Measurements from ENCODE around the gene POU2F1. TPM values are rescaled to one million over a fixed set of nuclear protein-coding genes. Genes with fewer than 3 reads are reported as not detected.

Gene POU2F1
- total and polyA plus RNA-seq, 7 experiments from 2014 or later, result 9.1 to 36.6 (median 22.8) TPM

GRCh38 chr1:167471568-167471967, 250.9 kb downstream of the POU2F1 start:
- Histone ChIP-seq H3K4me1 (ENCODE audit: control insufficient read depth in 2 of 2, insufficient read depth in 2 of 2, low read length in 2 of 2) (peaks cover 30 to 74% of the 10 kb centered on the region in 2 donors), H3K36me3 (ENCODE audit: control insufficient read depth in 2 of 3, insufficient read depth in 3 of 3, low read length in 3 of 3) (no peaks in the 10 kb centered on the region), H3K9me3 (ENCODE audit: control insufficient read depth in 2 of 3, low read length in 3 of 3) (no peaks in the 10 kb centered on the region), H3K27ac (ENCODE audit: low read depth, low read length) (peak overlapping the region; percentile 75), H3K4me3 (ENCODE audit: low read length) (no peak overlapping the region), H3K27me3 (ENCODE audit: control insufficient read depth in 2 of 2, insufficient read depth in 2 of 2, low read length in 2 of 2) (no peaks in the 10 kb centered on the region)
- CTCF ChIA-PET, result no interaction called here
- Mint-ChIP-seq H3K4me1 (peaks cover 51 to 99% (median 92%) of the 10 kb centered on the region in 7 donors), H3K27ac (peak overlapping the region in 8 of 9 donors; percentile 87 to 98 (median 96)), H3K4me3 (peak overlapping the region in 9 of 10 donors; percentile 79 to 98 (median 87)), H3K36me3 (peaks cover 0 to 15% (median 3%) of the 10 kb centered on the region in 5 donors), H3K9me3 (peaks cover 0 to 4% (median 0%) of the 10 kb centered on the region in 11 donors), H3K27me3 (no peaks in the 10 kb centered on the region)
- intact Hi-C loops (cut with micrococcal nuclease), result loop anchor here in 1 of 2 donors (2.0 kb wide), 1 partner anchor 15 kb away; no protein-coding TSS in a partner anchor
- POLR2A ChIA-PET, result interaction anchor here (0.6 to 11.5 kb wide), 7 partner anchors 7 to 45 kb away, joined by 3 to 156 read pairs (median 51); partner anchors contain the start of gene CD247
- DNase-seq, result no peak
- no peak for ATAC-seq

GRCh38 chr1:167472752-167473521, 252.3 kb downstream of the POU2F1 start:
- Mint-ChIP-seq H3K27ac (peak overlapping the region; percentile 69 to 98 (median 95)), H3K4me3 (peak overlapping the region; percentile 18 to 98 (median 86)), H3K27me3 (no peaks in the 10 kb centered on the region), H3K9me3 (peaks cover 0 to 7% (median 0%) of the 10 kb centered on the region in 11 donors), H3K36me3 (peaks cover 7 to 29% (median 15%) of the 10 kb centered on the region in 5 donors), H3K4me1 (peaks cover 60 to 100% (median 94%) of the 10 kb centered on the region in 7 donors)
- peaks cover 0 to 4% (median 0%) of the 10 kb centered on the region in 3 experiments for H3K36me3 ChIP-seq (ENCODE audit: control insufficient read depth in 2 of 3, insufficient read depth in 3 of 3, low read length in 3 of 3)
- intact Hi-C loops (cut with micrococcal nuclease), result loop anchor here in 1 of 2 donors (1.0 kb wide), 1 partner anchor 8 kb away; no protein-coding TSS in a partner anchor
- POLR2A ChIA-PET, result interaction anchor here (1.0 to 11.5 kb wide), 9 partner anchors 9 to 71 kb away, joined by 3 to 156 read pairs (median 5); partner anchors contain the start of gene CD247
- H3K27me3 ChIP-seq (ENCODE audit: control insufficient read depth in 2 of 2, insufficient read depth in 2 of 2, low read length in 2 of 2), result no peaks in the 10 kb centered on the region
- CTCF ChIA-PET, result interaction anchor here (0.9 to 1.6 kb wide), 4 partner anchors 17 to 71 kb away, joined by 3 to 4 read pairs (median 3); no protein-coding TSS in a partner anchor
- H3K4me1 ChIP-seq (ENCODE audit: control insufficient read depth in 2 of 2, insufficient read depth in 2 of 2, low read length in 2 of 2), result peaks cover 30 to 81% of the 10 kb centered on the region in 2 donors
- ATAC-seq (no peak), DNase-seq (no peak)
- H3K27ac ChIP-seq (ENCODE audit: low read depth, low read length), result peak overlapping the region; percentile 75
- no peaks in the 10 kb centered on the region for H3K9me3 ChIP-seq (ENCODE audit: control insufficient read depth in 2 of 3, low read length in 3 of 3)
- peak overlapping the region; percentile 49 for H3K4me3 ChIP-seq (ENCODE audit: low read length)

- intact Hi-C loops (cut with micrococcal nuclease), result loop anchor here (1.0 to 2.0 kb wide), 6 partner anchors 7 to 45 kb away; partner anchors contain the start of gene CD247 (in 1 of the 2)
- Histone ChIP-seq H3K4me3 (ENCODE audit: low read length) (peak overlapping the region; percentile 49), H3K9me3 (ENCODE audit: control insufficient read depth in 2 of 3, low read length in 3 of 3) (no peaks in the 10 kb centered on the region), H3K36me3 (ENCODE audit: control insufficient read depth in 2 of 3, insufficient read depth in 3 of 3, low read length in 3 of 3) (peaks cover 0 to 4% (median 0%) of the 10 kb centered on the region in 3 experiments), H3K27me3 (ENCODE audit: control insufficient read depth in 2 of 2, insufficient read depth in 2 of 2, low read length in 2 of 2) (no peaks in the 10 kb centered on the region), H3K27ac (ENCODE audit: low read depth, low read length) (peak overlapping the region; percentile 75), H3K4me1 (ENCODE audit: control insufficient read depth in 2 of 2, insufficient read depth in 2 of 2, low read length in 2 of 2) (peaks cover 31 to 81% of the 10 kb centered on the region in 2 donors)
- Mint-ChIP-seq H3K4me1 (peaks cover 61 to 100% (median 94%) of the 10 kb centered on the region in 7 donors), H3K27ac (peak overlapping the region; percentile 47 to 98 (median 95)), H3K4me3 (peak overlapping the region; percentile 52 to 98 (median 86)), H3K36me3 (peaks cover 11 to 36% (median 21%) of the 10 kb centered on the region in 5 donors), H3K27me3 (no peaks in the 10 kb centered on the region), H3K9me3 (peaks cover 0 to 7% (median 0%) of the 10 kb centered on the region in 11 donors)
- ATAC-seq (peak; percentile 44), DNase-seq (peak in 1 of 9 donors; percentile 39)
- ChIA-PET POLR2A (interaction anchor here (1.0 to 11.5 kb wide), 8 partner anchors 9 to 43 kb away, joined by 3 to 156 read pairs (median 8); partner anchors contain the start of gene CD247), CTCF (interaction anchor here (0.9 to 1.2 kb wide), 2 partner anchors 18 to 60 kb away, joined by 3 read pairs; no protein-coding TSS in a partner anchor)
Measured at GRCh38 chr1:167473761-167474160, 253.1 kb downstream of the POU2F1 start.

- Mint-ChIP-seq H3K9me3 (peaks cover 0 to 7% (median 0%) of the 10 kb centered on the region in 11 donors), H3K4me1 (peaks cover 57 to 100% (median 94%) of the 10 kb centered on the region in 7 donors), H3K4me3 (peak overlapping the region; percentile 52 to 98 (median 86)), H3K27me3 (no peaks in the 10 kb centered on the region), H3K27ac (peak overlapping the region; percentile 47 to 98 (median 95)), H3K36me3 (peaks cover 11 to 39% (median 21%) of the 10 kb centered on the region in 5 donors)
- intact Hi-C loops (cut with micrococcal nuclease), result loop anchor here (1.0 to 2.0 kb wide), 5 partner anchors 8 to 44 kb away; partner anchors contain the start of gene CD247 (in 1 of the 2)
- Histone ChIP-seq H3K9me3 (ENCODE audit: control insufficient read depth in 2 of 3, low read length in 3 of 3) (no peaks in the 10 kb centered on the region), H3K27ac (ENCODE audit: low read depth, low read length) (peak overlapping the region; percentile 75), H3K4me3 (ENCODE audit: low read length) (peak overlapping the region; percentile 49), H3K27me3 (ENCODE audit: control insufficient read depth in 2 of 2, insufficient read depth in 2 of 2, low read length in 2 of 2) (no peaks in the 10 kb centered on the region), H3K36me3 (ENCODE audit: control insufficient read depth in 2 of 3, insufficient read depth in 3 of 3, low read length in 3 of 3) (peaks cover 0 to 4% (median 0%) of the 10 kb centered on the region in 3 experiments), H3K4me1 (ENCODE audit: control insufficient read depth in 2 of 2, insufficient read depth in 2 of 2, low read length in 2 of 2) (peaks cover 36 to 81% of the 10 kb centered on the region in 2 donors)
- ATAC-seq (peak; percentile 89), DNase-seq (peak in 8 of 9 donors; percentile 41 to 87 (median 58))
- CTCF ChIA-PET, result interaction anchor here (1.2 kb wide), 1 partner anchor 18 kb away, joined by 3 read pairs; no protein-coding TSS in a partner anchor
- POLR2A ChIA-PET, result interaction anchor here (0.7 to 11.5 kb wide), 8 partner anchors 11 to 43 kb away, joined by 3 to 156 read pairs (median 7); partner anchors contain the start of gene CD247
Measured at GRCh38 chr1:167474191-167474641, 253.5 kb downstream of the POU2F1 start.

- H3K4me3 ChIP-seq (ENCODE audit: low read length), result no peak overlapping the region
- ATAC-seq, result no peak
- H3K27ac ChIP-seq (ENCODE audit: low read depth, low read length), result peak overlapping the region; percentile 75
- peak overlapping the region in 7 of 10 donors; percentile 15 to 98 (median 53) for H3K4me3 Mint-ChIP-seq
- CTCF ChIA-PET, result interaction anchor here (0.5 to 1.5 kb wide), 4 partner anchors 9 to 140 kb away, joined by 3 to 4 read pairs (median 3); no protein-coding TSS in a partner anchor
- DNase-seq, result no peak
- H3K27ac Mint-ChIP-seq, result peak overlapping the region in 8 of 9 donors; percentile 84 to 98 (median 92)
- peaks cover 0 to 7% (median 0%) of the 10 kb centered on the region in 11 donors for H3K9me3 Mint-ChIP-seq
- peaks cover 67 to 100% (median 98%) of the 10 kb centered on the region in 7 donors for H3K4me1 Mint-ChIP-seq
- no peaks in the 10 kb centered on the region for H3K27me3 Mint-ChIP-seq
- intact Hi-C loops (cut with micrococcal nuclease), result no loop called here
- peaks cover 0 to 12% (median 0%) of the 10 kb centered on the region in 3 experiments for H3K36me3 ChIP-seq (ENCODE audit: control insufficient read depth in 2 of 3, insufficient read depth in 3 of 3, low read length in 3 of 3)
- peaks cover 38 to 91% of the 10 kb centered on the region in 2 donors for H3K4me1 ChIP-seq (ENCODE audit: control insufficient read depth in 2 of 2, insufficient read depth in 2 of 2, low read length in 2 of 2)
- peaks cover 11 to 55% (median 32%) of the 10 kb centered on the region in 5 donors for H3K36me3 Mint-ChIP-seq
- H3K27me3 ChIP-seq (ENCODE audit: control insufficient read depth in 2 of 2, insufficient read depth in 2 of 2, low read length in 2 of 2), result no peaks in the 10 kb centered on the region
- H3K9me3 ChIP-seq (ENCODE audit: control insufficient read depth in 2 of 3, low read length in 3 of 3), result no peaks in the 10 kb centered on the region
- POLR2A ChIA-PET, result interaction anchor here (0.7 to 16.2 kb wide), 13 partner anchors 7 to 41 kb away, joined by 3 to 184 read pairs (median 6); partner anchors contain the start of gene CD247
Measured at GRCh38 chr1:167476061-167476460, 255.4 kb downstream of the POU2F1 start.

All from naive thymus-derived CD4-positive, alpha-beta T cell (primary cell).